ENCODE results near the gene SAPCD2. TPM values are rescaled to one million over a fixed set of nuclear protein-coding genes. Genes with fewer than 3 reads are reported as not detected.
"Not testable (repeated sequence)": the region's sequence is repeated elsewhere in the genome, so short reads cannot be mapped to it uniquely, and the experiment has no call there.

The SAPCD2 gene
- total RNA-seq, 4 donors from 2014 or later = 0.17 to 0.40 (median 0.26) TPM; not detected in 1

DNA sequence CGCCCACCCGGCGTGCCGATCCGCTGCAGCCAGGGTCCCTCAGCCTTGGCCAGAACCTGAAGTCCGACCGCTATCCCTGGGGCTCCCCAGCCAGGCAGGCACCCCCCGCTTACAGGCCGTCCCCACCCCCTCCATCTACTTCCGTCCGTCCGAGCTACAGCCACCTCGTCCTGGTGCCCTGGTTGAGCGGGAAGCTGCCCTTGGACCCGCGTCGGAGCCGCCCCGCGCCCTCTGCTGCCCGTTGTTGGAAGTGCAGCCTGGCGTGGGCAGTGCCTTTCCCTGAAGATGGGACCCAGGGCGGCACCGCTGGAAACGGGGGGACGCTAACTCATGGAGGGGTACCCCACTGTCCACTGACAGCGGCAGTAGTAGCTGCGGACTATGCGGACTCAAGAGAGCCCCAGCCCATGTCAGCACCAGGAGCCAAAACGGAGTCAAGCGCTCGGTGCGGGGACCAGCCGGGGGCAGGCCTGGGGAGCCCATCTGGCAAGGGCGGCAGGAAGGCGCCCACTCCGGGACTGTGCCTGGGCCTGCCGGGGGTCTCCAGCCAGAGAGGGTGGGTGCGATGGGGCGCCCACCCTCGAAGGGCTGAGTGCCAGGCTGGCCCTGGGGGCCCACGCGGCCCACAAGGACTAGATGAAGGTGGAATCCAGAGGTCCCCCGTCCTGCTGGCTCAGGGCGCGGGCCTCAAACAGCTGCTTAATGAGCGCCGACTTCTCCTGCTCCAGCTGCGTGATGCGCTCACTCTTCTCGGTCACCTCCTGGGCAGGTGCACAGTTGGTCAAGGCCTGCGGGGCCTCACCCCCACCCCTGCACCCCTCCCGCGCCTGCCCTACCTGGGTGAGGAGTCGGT is 6.1 kb downstream of the SAPCD2 start:
- Histone ChIP-seq H3K27ac (replicated peaks in 1 of 4) (no peak overlapping the region), H3K36me3 (no peaks in the 10 kb centered on the region), H3K4me3 (no peak overlapping the region), H3K27me3 (peaks cover 0 to 30% (median 10%) of the 10 kb centered on the region in 4 donors), H3K9me3 (no peaks in the 10 kb centered on the region), H3K4me1 (peaks cover 6 to 11% (median 8%) of the 10 kb centered on the region in 4 donors)
- intact Hi-C loops (cut with DNase I) = no loop called here
- 100% methylated on average over 3 of the region's 55 CpGs for WGBS
- no peak for DNase-seq (ENCODE audit: extremely low spot score)
- no peak for TF ChIP-seq POLR2A (IDR thresholded peaks at IDR 0.05; ENCODE audit: low read depth)
- TF ChIP-seq, protein P1, sequence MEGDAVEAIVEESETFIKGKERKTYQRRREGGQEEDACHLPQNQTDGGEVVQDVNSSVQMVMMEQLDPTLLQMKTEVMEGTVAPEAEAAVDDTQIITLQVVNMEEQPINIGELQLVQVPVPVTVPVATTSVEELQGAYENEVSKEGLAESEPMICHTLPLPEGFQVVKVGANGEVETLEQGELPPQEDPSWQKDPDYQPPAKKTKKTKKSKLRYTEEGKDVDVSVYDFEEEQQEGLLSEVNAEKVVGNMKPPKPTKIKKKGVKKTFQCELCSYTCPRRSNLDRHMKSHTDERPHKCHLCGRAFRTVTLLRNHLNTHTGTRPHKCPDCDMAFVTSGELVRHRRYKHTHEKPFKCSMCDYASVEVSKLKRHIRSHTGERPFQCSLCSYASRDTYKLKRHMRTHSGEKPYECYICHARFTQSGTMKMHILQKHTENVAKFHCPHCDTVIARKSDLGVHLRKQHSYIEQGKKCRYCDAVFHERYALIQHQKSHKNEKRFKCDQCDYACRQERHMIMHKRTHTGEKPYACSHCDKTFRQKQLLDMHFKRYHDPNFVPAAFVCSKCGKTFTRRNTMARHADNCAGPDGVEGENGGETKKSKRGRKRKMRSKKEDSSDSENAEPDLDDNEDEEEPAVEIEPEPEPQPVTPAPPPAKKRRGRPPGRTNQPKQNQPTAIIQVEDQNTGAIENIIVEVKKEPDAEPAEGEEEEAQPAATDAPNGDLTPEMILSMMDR (IDR thresholded peaks at IDR 0.05) = peak; percentile 93 to 100 (median 95)

GRCh38 chr9:137063311-137064026 is 6.9 kb downstream of the SAPCD2 start:
- no peak overlapping the region for H3K4me3 ChIP-seq
- peaks cover 0 to 22% (median 2%) of the 10 kb centered on the region in 4 donors for H3K27me3 ChIP-seq
- H3K9me3 ChIP-seq = no peaks in the 10 kb centered on the region
- WGBS = 87% methylated on average over 6 of the region's 26 CpGs
- peaks cover 6 to 10% (median 8%) of the 10 kb centered on the region in 4 donors for H3K4me1 ChIP-seq
- no peak for DNase-seq (ENCODE audit: extremely low spot score)
- TF ChIP-seq POLR2AphosphoS5 (IDR thresholded peaks at IDR 0.05) (no peak), EP300 (IDR thresholded peaks at IDR 0.05) (no peak), POLR2A (IDR thresholded peaks at IDR 0.05; ENCODE audit: low read depth) (no peak)
- intact Hi-C loops (cut with DNase I) = no loop called here
- no peak overlapping the region for H3K27ac ChIP-seq (replicated peaks in 1 of 4)
- no peaks in the 10 kb centered on the region for H3K36me3 ChIP-seq

- H3K4me1 ChIP-seq = peaks cover 6 to 14% (median 12%) of the 10 kb centered on the region in 4 donors
- H3K36me3 ChIP-seq; DNase-seq (ENCODE audit: extremely low spot score); H3K9me3 ChIP-seq; H3K4me3 ChIP-seq; H3K27ac ChIP-seq (replicated peaks in 1 of 4); intact Hi-C loops (cut with DNase I): not testable (repeated sequence)
- H3K27me3 ChIP-seq = peaks cover 0 to 15% (median 0%) of the 10 kb centered on the region in 4 donors
- WGBS = no CpG with 5 or more reads among the region's 9 CpGs
Measured at GRCh38 chr9:137062798-137063197, 7.6 kb downstream of the SAPCD2 start.

DNA sequence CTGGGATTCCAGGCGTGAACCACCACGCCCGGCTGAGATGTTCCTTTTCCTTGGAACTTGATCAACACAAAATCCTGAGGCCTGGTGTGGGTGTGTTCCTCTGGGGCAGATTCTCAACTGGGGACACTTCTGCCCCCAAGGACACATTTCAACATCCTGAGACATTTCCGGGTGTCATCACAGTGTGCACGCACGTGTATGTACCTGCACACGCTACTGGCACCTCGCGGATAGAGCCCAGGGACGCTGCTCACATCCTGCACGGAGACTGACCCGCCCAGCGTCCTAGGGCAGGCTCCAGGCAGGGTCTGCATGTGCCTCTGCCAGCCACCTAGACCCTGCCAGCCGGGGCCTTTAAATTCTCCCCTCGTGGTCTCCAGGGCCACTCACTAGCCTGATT is 8.0 kb downstream of the SAPCD2 start:
- Histone ChIP-seq H3K27ac (replicated peaks in 1 of 4) (no peak overlapping the region), H3K4me1 (peaks cover 6 to 18% (median 16%) of the 10 kb centered on the region in 4 donors), H3K4me3 (no peak overlapping the region), H3K36me3 (no peaks in the 10 kb centered on the region), H3K27me3 (peaks cover 0 to 15% (median 0%) of the 10 kb centered on the region in 4 donors), H3K9me3 (no peaks in the 10 kb centered on the region)
- intact Hi-C loops (cut with DNase I) = no loop called here
- no peak for DNase-seq (ENCODE audit: extremely low spot score)
- WGBS = 85% methylated on average over 15 of the region's 15 CpGs
- TF ChIP-seq, protein P1 (IDR thresholded peaks at IDR 0.05) = no peak
- TF ChIP-seq POLR2AphosphoS5 (IDR thresholded peaks at IDR 0.05) = no peak
- TF ChIP-seq EP300 (IDR thresholded peaks at IDR 0.05) = no peak
- no peak for TF ChIP-seq POLR2A (IDR thresholded peaks at IDR 0.05; ENCODE audit: low read depth)

GRCh38 chr9:137058521-137059234 is 11.7 kb downstream of the SAPCD2 start:
- TF ChIP-seq EP300 (IDR thresholded peaks at IDR 0.05) = no peak
- TF ChIP-seq, protein P1 (IDR thresholded peaks at IDR 0.05) = no peak
- TF ChIP-seq POLR2A (IDR thresholded peaks at IDR 0.05; ENCODE audit: low read depth) = no peak
- no peak for DNase-seq (ENCODE audit: extremely low spot score)
- intact Hi-C loops (cut with DNase I) = no loop called here
- no peak overlapping the region for H3K27ac ChIP-seq (replicated peaks in 1 of 4)
- H3K4me3 ChIP-seq = no peak overlapping the region
- no peaks in the 10 kb centered on the region for H3K36me3 ChIP-seq
- H3K9me3 ChIP-seq = no peaks in the 10 kb centered on the region
- peaks cover 24 to 45% (median 45%) of the 10 kb centered on the region in 4 donors for H3K4me1 ChIP-seq
- WGBS = 90% methylated on average over 9 of the region's 9 CpGs
- peaks cover under 1 to 8% (median under 1%) of the 10 kb centered on the region in 4 donors for H3K27me3 ChIP-seq
